ENCODE measurements around the gene SELENOI. TPM values are rescaled to one million over a fixed set of nuclear protein-coding genes. Genes with fewer than 3 reads are reported as not detected.

Gene SELENOI
- total RNA-seq, 1 experiment from 2014 or later, result 63.3 TPM

DNA sequence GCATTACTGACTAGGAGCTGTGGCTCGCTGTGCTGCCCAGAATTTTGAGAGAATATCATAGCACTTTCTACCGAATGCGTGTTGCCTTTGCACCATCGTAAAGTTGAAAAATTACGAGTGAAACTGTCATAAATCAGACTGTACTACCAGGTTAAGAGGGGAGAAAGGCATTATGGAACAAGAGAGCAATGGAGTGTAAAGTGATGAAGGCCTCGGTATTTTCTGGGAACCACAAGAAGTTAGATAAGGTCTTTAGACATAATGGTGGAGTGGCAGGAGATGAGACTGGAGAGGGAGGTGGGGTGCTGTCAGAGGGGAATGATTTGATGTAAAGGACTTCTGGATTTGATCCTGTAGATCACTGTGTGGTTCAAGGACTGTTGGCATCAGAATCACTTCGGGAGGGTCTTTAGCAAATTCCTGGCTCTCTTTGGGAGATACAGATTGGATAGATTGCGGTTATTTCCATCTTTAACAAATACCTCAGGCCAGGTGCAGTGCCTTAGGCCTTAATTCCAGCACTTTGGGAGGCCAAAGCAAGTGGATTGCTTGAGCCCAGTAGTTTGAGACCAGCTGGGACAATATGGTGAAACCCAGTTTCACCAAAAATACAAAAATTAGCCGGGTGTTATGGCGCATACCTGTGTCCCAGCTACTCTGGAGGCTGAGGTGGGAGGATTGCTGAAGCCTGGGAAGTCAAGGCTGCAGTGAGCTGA, 5.6 kb downstream of the SELENOI start:
- H3K27ac ChIP-seq (ENCODE audit: low read depth, low read length), result no peak overlapping the region
- H3K4me1 ChIP-seq (ENCODE audit: control insufficient read depth in 1 of 2, insufficient read depth in 2 of 2, low read length in 2 of 2), result peaks cover 29 to 62% of the 10 kb centered on the region in 2 experiments
- TF ChIP-seq POLR2AphosphoS5 (IDR thresholded peaks at IDR 0.05; ENCODE audit: low read depth, low read length), result no peak
- no peaks in the 10 kb centered on the region for H3K9me2 ChIP-seq (ENCODE audit: insufficient read depth)
- DNase-seq (ENCODE audit: low read depth, low spot score), result no peak
- peaks cover 100% of the 10 kb centered on the region for H3K79me2 ChIP-seq (ENCODE audit: insufficient read depth, low read length)
- ChIA-PET RAD21 (ENCODE audit: low non-redundant PET in 1 of 2, low total read pairs in 2 of 2, uncharacterized antibody in 2 of 2, unreplicated experiment in 2 of 2) (no interaction called here), CTCF (no interaction called here), POLR2A (no interaction called here)
- peak overlapping the region; percentile 64; the same call in 1 of the 2 replicates for H3K4me2 ChIP-seq (ENCODE audit: low read length)
- no peak for ATAC-seq
- BruUV-seq (replicated peaks), result no TSS peak
- H3K27me3 ChIP-seq (ENCODE audit: insufficient read depth, low read length), result no peaks in the 10 kb centered on the region
- intact Hi-C loops (cut with micrococcal nuclease), result no loop called here
- H4K20me1 ChIP-seq (ENCODE audit: insufficient read depth), result peaks cover 9% of the 10 kb centered on the region; the same call in 1 of the 2 replicates
- H3K9ac ChIP-seq (ENCODE audit: low read length), result no peak overlapping the region
- no peak overlapping the region for H2AFZ ChIP-seq (ENCODE audit: low read depth, low read length, poor library complexity, severe bottlenecking)
- no peaks in the 10 kb centered on the region for H3K9me3 ChIP-seq (ENCODE audit: control insufficient read depth in 1 of 2, insufficient read depth in 1 of 2, low read depth in 1 of 2, low read length in 2 of 2)
- no peaks in the 10 kb centered on the region for H3K36me3 ChIP-seq (ENCODE audit: control insufficient read depth in 1 of 2, insufficient read depth in 2 of 2, low read length in 2 of 2)
- H3K4me3 ChIP-seq (replicated peaks in 1 of 2; ENCODE audit: low read depth in 1 of 2, low read length in 2 of 2), result no peak overlapping the region

DNA sequence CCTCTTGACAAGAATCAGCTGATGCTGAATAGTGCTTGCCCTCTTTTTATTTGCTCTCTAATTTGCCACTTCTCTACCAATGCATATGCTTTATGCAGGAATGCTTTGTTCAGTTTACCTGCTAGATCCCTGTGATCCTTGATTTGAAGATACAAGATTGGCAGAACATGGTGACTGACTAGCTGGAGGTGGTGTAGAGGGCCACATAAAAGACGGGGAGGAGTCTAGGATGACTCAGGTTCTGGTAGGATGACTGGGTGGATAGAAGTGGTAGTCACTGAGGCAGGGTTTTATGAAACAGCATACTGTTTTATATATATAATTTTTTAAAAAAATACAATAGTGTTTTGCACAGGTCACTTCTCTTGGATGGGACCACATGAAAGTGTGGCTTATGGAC, 6.9 kb downstream of the SELENOI start:
- H4K20me1 ChIP-seq (ENCODE audit: insufficient read depth), result peaks cover 4% of the 10 kb centered on the region; the same call in 1 of the 2 replicates
- no peak overlapping the region for H3K27ac ChIP-seq (ENCODE audit: low read depth, low read length)
- peaks cover 31 to 65% of the 10 kb centered on the region in 2 experiments for H3K4me1 ChIP-seq (ENCODE audit: control insufficient read depth in 1 of 2, insufficient read depth in 2 of 2, low read length in 2 of 2)
- intact Hi-C loops (cut with micrococcal nuclease), result no loop called here
- peaks cover 100% of the 10 kb centered on the region for H3K79me2 ChIP-seq (ENCODE audit: insufficient read depth, low read length)
- ChIA-PET RAD21 (ENCODE audit: low non-redundant PET in 1 of 2, low total read pairs in 2 of 2, uncharacterized antibody in 2 of 2, unreplicated experiment in 2 of 2) (no interaction called here), CTCF (no interaction called here), POLR2A (interaction anchor here (1.6 kb wide), 1 partner anchor 108 kb away, joined by 3 read pairs; the partner anchor contains the start of genes HADHA and HADHB)
- H3K9ac ChIP-seq (ENCODE audit: low read length), result no peak overlapping the region
- H3K36me3 ChIP-seq (ENCODE audit: control insufficient read depth in 1 of 2, insufficient read depth in 2 of 2, low read length in 2 of 2), result no peaks in the 10 kb centered on the region
- ATAC-seq, result peak; percentile 75
- H3K9me2 ChIP-seq (ENCODE audit: insufficient read depth), result no peaks in the 10 kb centered on the region
- DNase-seq (ENCODE audit: low read depth, low spot score), result peak; percentile 63
- H3K4me3 ChIP-seq (replicated peaks in 1 of 2; ENCODE audit: low read depth in 1 of 2, low read length in 2 of 2), result no peak overlapping the region
- H2AFZ ChIP-seq (ENCODE audit: low read depth, low read length, poor library complexity, severe bottlenecking), result no peak overlapping the region
- H3K4me2 ChIP-seq (ENCODE audit: low read length), result peak overlapping the region; percentile 64
- BruUV-seq (replicated peaks), result no TSS peak
- H3K27me3 ChIP-seq (ENCODE audit: insufficient read depth, low read length), result no peaks in the 10 kb centered on the region
- H3K9me3 ChIP-seq (ENCODE audit: control insufficient read depth in 1 of 2, insufficient read depth in 1 of 2, low read depth in 1 of 2, low read length in 2 of 2), result no peaks in the 10 kb centered on the region
- no peak for TF ChIP-seq POLR2A (IDR thresholded peaks at IDR 0.05; ENCODE audit: borderline replicate concordance, extremely low read depth, insufficient read depth, insufficient read length)
- TF ChIP-seq, protein P1, sequence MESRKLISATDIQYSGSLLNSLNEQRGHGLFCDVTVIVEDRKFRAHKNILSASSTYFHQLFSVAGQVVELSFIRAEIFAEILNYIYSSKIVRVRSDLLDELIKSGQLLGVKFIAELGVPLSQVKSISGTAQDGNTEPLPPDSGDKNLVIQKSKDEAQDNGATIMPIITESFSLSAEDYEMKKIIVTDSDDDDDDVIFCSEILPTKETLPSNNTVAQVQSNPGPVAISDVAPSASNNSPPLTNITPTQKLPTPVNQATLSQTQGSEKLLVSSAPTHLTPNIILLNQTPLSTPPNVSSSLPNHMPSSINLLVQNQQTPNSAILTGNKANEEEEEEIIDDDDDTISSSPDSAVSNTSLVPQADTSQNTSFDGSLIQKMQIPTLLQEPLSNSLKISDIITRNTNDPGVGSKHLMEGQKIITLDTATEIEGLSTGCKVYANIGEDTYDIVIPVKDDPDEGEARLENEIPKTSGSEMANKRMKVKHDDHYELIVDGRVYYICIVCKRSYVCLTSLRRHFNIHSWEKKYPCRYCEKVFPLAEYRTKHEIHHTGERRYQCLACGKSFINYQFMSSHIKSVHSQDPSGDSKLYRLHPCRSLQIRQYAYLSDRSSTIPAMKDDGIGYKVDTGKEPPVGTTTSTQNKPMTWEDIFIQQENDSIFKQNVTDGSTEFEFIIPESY (IDR thresholded peaks at IDR 0.05; ENCODE audit: extremely low read depth, insufficient replicate concordance, low read length), result no peak
- no peak for TF ChIP-seq EZH2 (IDR thresholded peaks at IDR 0.05)
- no peak for TF ChIP-seq ZFX (IDR thresholded peaks at IDR 0.05)
- no peak for TF ChIP-seq YY1 (IDR thresholded peaks at IDR 0.05; ENCODE audit: extremely low read depth, insufficient replicate concordance, low read depth, low read length)
- TF ChIP-seq SRF (IDR thresholded peaks at IDR 0.05; ENCODE audit: low read depth), result no peak
- TF ChIP-seq, protein P2, sequence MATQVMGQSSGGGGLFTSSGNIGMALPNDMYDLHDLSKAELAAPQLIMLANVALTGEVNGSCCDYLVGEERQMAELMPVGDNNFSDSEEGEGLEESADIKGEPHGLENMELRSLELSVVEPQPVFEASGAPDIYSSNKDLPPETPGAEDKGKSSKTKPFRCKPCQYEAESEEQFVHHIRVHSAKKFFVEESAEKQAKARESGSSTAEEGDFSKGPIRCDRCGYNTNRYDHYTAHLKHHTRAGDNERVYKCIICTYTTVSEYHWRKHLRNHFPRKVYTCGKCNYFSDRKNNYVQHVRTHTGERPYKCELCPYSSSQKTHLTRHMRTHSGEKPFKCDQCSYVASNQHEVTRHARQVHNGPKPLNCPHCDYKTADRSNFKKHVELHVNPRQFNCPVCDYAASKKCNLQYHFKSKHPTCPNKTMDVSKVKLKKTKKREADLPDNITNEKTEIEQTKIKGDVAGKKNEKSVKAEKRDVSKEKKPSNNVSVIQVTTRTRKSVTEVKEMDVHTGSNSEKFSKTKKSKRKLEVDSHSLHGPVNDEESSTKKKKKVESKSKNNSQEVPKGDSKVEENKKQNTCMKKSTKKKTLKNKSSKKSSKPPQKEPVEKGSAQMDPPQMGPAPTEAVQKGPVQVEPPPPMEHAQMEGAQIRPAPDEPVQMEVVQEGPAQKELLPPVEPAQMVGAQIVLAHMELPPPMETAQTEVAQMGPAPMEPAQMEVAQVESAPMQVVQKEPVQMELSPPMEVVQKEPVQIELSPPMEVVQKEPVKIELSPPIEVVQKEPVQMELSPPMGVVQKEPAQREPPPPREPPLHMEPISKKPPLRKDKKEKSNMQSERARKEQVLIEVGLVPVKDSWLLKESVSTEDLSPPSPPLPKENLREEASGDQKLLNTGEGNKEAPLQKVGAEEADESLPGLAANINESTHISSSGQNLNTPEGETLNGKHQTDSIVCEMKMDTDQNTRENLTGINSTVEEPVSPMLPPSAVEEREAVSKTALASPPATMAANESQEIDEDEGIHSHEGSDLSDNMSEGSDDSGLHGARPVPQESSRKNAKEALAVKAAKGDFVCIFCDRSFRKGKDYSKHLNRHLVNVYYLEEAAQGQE (IDR thresholded peaks at IDR 0.05; ENCODE audit: low read depth), result no peak
- TF ChIP-seq POLR2AphosphoS5 (IDR thresholded peaks at IDR 0.05; ENCODE audit: low read depth, low read length), result no peak
- TF ChIP-seq, protein P3, sequence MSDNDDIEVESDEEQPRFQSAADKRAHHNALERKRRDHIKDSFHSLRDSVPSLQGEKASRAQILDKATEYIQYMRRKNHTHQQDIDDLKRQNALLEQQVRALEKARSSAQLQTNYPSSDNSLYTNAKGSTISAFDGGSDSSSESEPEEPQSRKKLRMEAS (IDR thresholded peaks at IDR 0.05), result no peak
- TF ChIP-seq, protein P4, sequence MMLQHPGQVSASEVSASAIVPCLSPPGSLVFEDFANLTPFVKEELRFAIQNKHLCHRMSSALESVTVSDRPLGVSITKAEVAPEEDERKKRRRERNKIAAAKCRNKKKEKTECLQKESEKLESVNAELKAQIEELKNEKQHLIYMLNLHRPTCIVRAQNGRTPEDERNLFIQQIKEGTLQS (IDR thresholded peaks at IDR 0.05), result no peak
- no peak for TF ChIP-seq TCF7L2 (IDR thresholded peaks at IDR 0.05; ENCODE audit: borderline replicate concordance, extremely low read depth, insufficient read depth, insufficient read length)
- TF ChIP-seq SP1 (IDR thresholded peaks at IDR 0.05; ENCODE audit: low read depth), result no peak
- TF ChIP-seq JUND (IDR thresholded peaks at IDR 0.05), result peak; percentile 47
- peak; percentile 59 for TF ChIP-seq FOSL1 (IDR thresholded peaks at IDR 0.05; ENCODE audit: low read depth)

Data from HCT116 (cell line).